GOT3 (cell line): ENCODE data around the gene FBXW11.
"Not testable (repeated sequence)": the region's sequence is repeated elsewhere in the genome, so short reads cannot be mapped to it uniquely, and the experiment has no call there.

Source experiments
- DNase-seq: peaks from one replicate; lab custom pipeline; 2025; ENCODE audit warnings: mixed read lengths; lab: John Stamatoyannopoulos, UW

FBXW11 gene

DNA sequence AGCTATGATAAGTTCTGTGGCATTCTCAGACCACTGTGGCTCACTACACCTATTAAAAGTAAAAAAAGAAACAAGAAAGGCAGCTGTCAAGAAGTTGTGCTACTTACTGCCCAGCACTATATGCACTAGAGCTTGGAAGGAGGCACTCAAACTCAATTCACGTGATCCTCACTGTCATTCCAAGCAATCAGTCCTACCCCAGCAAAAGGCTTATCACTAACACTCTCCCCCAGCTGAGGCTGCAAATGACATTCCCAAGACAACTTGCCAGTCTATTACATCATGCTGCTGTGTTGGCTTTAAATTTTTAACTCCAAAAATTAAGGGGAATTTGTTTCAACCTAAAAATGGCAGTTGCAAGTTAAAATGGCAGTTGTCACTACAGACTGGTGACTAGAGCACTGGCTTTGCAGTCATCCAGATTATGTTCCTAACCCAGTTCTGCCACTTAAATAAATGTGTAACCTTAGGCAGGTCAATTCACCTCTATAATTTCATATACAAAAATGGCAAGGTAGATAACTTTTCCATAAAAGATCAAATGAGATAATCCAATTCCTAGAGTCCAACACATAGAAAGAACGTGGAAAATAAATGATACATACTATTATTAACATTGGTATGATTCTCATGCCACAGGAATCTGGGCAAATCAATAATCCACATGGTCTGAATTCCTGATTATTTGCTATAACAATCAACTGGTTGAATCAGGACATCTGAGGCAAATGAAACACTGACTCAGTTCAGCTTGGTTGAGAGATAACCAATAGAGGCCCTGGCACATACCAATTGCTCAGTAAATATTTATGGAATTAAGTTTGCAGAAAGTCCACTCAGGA is 52.4 kb downstream of the FBXW11 start:
- no peak for DNase-seq

DNA sequence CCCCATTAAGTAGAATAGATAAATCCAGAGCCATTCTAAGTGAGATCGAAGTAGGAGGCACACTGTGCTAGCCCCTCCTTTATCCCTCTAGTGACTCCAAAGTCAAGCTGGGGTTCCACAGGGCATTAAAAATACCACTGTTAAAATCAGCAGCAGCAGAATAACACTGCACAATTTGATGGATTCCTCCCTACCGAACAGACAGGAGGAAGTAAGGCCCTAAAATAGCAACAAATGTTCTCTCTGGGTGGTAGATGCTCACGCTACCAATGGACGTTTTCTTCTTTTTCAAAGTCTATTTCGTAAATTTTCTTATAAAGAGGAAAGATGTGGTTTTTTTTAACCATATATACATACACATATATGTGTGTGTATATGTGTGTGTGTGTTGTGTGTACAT is 54.4 kb downstream of the FBXW11 start:
- no peak for DNase-seq

DNA sequence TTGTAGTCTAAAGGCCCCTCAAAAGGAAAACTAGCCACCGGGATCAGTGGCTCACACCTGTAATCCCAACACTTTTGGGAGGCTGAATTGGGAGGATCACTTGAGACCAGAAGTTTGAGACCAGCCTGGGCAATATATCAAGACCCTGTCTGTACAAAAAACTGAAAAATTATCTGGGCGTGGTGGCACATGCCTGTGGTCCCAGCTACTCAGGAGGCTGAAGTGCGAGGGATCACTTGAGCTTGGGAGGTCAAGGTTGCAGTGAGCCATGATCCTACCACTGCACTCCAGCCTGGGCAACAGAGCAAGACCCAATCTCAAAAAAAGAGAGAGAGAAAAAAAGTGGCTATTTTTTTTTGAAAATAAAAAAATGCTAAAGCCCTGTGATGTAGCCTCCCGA is 55.2 kb downstream of the FBXW11 start:
- DNase-seq = no peak

DNA sequence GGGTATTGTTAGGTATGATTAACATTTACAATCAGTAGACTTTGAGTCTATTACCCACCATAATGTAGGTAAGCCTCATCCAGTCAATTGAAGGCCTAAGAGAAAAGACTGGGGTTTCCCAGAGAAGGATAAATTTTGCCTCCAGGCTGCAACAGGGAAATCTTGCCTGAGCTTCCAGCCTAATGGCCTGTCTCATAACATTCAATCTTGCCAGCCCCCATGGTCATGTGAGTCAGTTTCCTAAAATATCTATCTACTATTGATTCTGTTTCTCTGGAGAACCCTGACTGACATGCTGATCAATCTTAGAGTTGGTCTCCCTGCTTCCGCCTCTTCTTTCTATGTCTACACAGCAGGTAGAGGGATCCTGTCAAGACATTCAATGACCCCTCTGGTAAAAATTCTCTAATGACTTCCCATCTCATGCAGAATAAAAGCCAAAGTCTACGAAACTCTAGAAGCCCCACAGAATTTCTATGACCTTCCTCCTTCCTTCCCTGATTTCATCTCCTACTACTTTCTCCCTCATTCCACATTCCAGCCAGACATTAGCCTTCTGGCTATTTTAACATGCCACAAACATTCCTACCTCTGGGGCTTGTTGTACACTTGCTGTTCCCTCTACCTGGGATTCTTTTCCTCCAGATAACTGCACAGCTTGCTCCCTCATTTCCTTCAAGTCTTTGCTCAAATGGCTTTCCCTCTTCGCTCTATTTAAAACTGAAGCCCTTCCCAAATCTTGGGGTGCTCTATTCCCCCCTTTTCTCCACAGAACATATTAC is 60.2 kb downstream of the FBXW11 start:
- DNase-seq = no peak

DNA sequence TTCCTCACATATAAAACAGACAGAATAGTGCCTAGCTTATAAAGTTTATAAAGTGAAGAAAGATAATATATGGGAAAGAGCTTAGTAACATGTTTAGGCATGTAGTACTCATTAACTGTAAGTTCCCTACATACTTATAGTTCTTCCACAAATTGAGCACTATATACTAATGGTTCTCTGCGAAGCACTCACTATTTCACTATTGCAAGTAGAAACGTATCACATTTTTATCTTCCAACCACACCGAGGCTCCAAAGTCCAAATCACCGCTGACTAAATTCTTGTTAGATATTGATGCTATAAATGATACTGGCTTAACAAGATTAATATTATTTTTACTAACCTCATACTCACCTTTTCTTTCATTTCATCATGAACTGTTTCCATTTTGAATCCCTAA is 61.0 kb downstream of the FBXW11 start:
- DNase-seq = no peak

DNA sequence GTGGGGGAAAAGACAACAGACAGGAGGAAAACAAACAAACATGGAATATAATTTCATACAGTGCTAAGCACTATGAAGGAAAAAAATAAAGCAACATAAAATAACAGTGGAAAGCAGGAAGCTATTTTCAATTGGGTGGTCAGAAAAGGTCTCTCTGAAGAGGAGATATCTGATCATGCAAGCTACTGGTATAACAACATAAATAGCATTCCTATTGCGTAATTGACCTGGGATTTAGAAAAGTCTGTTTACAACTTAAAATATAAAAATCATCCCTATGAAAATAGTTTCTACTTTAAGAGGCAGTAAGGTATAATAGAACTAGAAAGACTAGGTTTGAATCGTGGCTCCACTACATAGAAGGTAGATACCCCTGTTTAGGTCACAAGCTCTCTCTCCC is 61.4 kb downstream of the FBXW11 start:
- no peak for DNase-seq

DNA sequence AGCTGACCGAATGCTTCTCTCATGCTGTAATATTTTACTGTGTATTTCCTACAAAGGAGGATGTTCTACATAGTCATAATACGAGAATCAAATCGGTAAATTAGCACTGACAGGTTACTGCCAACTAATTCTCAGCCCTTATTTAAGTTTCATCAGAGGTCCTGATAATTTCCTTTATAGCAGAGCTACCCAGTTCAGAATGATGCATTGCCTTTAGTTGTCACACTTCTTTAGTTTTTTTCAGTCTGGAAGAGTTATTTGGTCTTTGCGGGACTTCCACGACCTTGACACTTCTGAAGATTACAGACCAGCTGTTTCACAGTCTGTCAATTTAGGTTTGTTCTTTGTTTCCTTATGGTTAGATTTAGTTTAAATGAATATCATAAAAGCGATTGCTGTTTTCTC is 64.3 kb downstream of the FBXW11 start:
- not testable (repeated sequence) for DNase-seq

DNA sequence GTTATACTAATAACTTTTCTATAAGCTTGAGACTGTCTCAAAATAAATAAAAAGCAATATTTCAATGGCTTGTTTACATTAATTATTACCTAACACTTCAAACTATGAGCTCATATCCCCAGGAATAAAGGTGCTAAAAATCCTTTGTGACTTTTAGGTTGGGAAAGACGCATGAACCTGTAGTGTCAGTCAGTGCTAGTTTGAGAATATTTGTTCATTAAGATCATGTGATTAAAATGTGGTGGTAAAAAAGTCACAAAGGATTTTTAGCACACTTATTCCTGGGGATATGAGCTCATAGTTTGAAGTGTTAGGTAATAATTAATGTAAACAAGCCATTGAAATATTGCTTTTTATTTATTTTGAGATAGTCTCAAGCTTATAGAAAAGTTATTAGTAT is 64.8 kb downstream of the FBXW11 start:
- DNase-seq = not testable (repeated sequence)

DNA sequence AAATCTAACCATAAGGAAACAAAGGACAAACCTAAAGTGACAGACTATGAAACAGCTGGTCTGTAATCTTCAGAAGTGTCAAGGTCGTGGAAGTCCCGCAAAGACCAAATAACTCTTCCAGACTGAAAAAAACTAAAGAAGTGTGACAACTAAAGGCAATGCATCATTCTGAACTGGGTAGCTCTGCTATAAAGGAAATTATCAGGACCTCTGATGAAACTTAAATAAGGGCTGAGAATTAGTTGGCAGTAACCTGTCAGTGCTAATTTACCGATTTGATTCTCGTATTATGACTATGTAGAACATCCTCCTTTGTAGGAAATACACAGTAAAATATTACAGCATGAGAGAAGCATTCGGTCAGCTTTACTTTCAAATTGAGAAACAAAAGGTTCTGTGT is 65.2 kb downstream of the FBXW11 start:
- not testable (repeated sequence) for DNase-seq

DNA sequence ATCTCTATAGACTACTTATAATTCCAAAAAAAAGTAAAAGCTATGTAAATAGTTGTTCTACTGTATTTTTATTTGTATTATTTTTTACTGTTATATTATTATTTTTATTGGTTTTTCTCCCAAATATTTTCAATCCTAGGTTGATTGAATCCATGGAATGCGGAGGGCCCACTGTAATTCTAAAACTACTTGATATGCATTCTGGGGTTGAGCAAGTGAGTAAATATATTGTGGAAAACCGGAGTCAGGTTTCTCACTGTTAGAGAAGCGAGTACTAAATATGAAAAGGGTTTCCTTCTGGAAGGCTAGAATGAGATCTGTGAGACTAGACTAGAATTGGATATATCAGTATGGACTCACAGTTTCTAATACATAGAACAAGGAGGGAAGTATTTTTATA is 66.5 kb downstream of the FBXW11 start:
- no peak for DNase-seq

DNA sequence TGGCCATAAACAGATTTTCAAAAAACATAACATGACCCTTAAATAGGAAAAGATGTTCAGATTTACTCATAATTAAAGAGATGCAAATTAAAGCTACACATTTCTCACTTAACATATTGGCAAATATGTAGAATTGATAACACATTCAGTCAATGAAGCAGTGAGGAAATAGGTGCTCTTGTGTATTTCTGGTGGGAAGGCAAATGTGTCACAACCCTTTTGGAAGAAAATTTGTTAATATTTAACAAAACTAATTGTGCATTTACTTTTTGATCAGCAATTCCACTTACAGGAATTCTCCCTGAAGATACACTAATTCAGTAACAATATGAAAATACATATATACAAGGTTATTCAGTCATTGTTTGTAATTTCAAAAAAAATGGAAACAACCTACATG is 68.1 kb downstream of the FBXW11 start:
- no peak for DNase-seq

DNA sequence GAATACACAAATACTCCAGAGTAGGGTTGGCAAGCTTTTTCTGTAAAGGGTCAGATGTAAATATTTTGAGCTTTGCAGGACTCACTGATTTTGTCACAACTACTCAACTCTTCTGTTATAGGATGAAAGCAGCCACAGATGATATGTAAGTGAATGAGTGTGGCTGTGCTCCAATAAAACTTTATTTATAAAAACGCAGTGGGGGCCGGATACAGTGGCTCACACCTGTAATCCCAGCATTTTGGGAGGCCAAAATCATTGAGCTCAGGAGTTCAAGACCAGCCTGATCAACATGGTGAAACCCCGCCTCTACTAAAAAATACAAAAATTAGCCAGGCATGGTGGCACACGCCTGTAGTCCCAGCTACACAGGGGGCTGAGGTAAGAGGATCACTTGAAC is 69.1 kb downstream of the FBXW11 start:
- no peak for DNase-seq

DNA sequence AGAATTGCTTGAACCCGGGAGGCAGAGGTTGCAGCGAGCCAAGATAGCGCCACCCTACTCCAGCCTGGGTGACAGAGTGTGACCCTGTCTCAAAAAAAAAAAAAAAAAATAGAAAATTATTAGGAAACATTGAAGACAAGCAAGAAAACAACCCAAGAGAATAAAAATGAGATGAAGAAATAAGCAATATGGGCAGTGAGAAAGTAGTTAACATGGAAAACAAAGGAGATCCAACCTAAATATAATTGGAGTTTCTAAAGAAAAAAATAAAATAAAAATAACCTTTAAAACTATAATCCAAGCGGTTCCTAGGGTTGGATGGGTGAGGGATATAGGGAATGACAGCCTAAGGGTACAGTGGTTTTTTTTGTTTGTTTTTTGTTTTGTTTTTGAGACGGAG is 71.9 kb downstream of the FBXW11 start:
- no peak for DNase-seq

DNA sequence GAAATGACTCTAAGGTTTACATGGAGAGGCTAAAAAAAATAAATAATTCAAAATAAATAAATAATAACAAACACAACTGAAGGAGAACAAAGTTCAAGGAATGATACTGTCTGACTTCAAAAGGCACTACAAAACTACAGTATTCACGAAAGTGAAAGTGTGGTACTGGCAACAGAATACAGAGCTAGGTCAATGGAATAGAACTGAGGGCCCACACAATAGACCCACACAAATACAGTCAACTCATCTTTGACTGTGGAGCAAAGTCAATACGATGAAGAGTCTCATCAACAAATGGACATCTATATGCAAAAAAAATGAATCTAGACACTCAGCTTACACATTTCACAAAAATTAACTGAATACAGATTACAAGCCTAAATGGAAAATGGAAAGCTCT is 75.3 kb downstream of the FBXW11 start:
- DNase-seq = no peak

DNA sequence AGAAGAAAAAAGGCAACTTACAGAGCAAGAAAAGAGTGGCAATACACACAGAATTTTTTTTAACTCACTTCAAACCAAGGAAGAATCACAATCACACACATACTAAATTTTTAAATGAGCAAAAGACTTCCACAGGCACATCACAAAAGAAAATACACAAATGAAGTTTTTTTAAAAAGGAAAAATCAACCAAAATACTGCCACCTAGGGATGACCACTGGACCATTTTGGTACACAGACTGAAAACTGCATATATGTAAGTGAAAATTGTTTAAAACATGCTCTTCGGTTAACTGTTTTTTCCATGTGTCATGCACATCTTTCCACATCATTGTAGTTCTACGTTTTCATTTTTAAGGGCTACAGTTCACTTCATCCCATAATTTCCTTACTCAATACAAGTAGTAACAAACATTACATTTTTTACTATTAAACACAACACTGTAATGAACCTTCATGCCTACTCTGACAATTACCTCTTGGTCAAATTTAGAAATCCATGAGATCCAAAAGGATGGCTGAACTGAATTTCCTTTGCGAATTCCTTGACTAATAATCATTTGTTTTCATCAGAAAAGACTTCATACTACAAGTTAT is 79.0 kb downstream of the FBXW11 start:
- DNase-seq = no peak

DNA sequence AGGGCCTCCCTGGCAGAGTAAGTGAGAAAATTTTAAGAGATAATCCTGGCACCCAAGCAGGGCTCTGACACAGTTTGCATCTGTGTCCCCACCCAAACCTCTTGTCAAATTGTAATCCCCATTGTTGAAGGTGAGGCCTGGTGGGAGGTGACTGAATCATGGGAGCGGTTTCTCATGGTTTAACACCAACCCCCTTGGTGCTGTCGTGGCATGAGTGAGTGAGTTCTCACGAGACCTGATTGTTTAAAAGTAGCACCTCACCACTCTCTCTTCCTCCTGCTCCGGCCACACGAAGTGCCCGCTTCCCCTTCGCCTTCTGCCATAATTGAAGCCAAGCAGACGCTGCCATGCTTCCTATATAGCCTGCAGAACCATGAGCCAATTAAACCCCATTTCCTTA is 80.1 kb downstream of the FBXW11 start:
- DNase-seq = no peak

DNA sequence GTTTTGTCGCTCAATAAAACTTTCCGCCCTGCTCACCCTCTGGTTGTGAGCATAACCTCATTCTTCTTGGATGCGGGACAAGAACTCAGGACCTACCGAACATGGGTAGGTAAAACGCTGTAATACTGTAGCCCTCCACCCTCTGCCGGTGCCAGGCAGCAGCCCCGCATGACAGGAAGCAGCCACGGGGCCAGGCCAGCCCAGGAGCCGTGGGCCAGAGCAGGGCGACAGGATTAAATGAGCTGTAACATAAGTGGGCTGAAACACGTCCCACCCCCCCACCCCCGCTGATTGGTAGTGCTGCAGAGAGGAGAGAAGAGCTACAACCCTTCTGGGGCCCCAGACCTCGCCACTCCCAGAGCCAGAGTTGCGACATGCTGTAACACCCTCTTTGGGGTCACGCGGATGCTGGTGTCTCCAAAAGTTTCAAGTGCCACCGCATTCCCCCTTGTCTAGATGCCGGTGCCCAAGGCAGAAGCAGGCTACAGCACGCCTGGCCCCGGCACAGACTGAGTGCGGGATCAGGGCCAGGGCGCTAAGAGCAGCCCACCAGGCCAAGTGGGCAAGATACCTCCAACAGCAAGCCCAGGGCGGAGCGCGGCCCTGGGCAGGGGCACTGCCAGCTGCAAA is 81.8 kb downstream of the FBXW11 start:
- DNase-seq = no peak

DNA sequence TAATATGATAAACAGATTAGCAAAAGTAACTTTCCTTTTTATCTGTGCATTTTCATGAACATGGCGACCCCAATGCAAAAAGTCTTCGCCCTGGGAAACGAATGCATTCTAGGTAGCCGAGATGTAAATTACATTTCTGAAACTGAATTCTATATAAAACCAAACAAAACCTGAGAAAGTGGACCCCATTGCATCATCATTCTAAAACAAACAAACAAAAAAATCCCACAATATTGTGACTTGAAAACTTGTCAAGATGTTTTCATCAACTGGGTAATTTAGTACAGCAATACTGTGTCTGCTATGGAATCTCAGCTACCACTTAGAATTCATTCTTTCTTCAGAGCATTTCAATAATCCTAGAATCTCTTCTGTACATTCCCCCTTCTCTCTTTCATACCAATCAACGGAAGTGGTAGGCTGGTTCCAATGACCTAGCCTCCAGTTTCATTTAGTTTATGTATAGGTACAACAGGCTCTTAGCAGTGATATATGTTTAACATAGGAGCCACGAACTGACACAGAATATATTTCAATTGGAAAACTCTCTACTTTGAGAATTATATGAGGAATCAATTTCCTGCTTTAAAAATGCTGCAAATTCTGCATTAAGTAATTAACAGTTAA is 85.6 kb downstream of the FBXW11 start:
- no peak for DNase-seq

DNA sequence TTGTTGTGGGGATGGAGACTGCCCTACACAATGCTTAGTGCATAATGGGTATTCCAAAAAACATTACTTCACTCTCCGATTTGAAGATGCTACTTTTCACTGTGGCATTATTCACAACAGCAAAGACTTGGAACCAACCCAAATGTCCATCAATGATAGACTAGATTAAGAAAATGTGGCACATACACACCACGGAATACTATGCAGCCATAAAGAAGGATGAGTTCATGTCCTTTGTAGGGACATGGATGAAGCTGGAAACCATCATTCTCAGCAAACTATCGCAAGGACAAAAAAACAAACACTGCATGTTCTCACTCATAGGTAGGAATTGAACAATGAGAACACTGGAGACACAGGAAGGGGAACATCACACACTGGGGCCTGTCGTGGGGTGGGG is 90.7 kb downstream of the FBXW11 start:
- DNase-seq = not testable (repeated sequence)

DNA sequence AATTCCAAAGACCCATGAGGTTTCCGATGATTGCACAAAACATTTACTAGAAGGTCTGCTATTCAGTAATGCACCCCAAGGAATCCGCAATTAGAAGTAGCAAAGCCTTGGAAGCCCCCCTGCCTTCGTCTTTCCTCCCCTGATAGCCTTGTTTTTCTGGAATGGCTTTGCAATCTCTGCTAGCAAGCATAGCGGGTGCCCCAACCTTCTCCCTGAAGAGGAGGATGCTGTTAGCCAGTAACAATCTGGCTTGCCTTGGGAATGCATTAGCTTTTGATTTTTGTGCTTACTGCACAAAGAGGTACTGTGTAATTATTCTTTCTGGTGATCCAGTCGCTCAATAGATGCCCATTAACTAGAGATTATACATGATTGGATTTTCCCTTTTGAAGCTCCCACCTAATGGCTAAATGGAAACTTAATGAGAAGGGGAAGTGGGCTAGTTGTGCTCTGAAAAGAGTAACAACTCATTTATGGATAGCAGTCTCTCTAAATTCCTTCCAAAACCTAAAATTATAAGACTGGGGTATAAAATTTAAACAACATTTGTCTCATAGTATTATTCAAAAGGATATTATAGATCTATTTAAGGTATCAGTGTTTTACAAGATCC is 91.6 kb downstream of the FBXW11 start:
- no peak for DNase-seq

DNA sequence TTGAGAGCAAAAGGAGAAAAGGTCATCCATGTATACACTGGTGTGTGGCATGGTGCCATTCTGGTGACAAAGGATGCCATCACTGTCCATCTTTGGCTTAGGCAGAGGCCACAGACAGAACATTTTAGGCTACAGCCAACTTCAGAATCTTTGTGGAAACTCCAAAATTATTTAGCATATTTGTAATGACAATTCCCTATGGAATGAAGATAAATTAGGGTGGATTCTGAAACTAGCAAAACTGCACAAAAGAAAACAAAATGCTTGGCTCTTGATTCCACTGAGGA is 92.5 kb downstream of the FBXW11 start:
- DNase-seq = no peak

DNA sequence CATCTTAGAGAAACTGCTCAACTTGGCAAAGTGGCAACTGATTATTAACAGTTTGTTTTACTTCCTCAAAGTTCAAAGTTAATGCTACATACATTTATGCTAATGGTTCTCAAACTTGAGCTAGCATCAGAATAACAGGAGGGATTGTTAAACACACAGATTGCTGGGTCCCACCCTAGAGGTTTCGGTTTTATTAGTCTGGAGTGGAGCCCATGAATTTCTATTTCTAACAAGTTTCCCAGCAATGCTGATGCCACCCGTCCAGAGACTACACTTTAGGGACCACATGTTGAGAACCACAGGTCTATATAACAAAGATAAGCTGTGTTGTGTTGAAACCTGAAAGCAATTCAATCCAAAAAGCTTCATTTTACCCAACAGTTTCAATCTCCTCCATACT is 95.3 kb downstream of the FBXW11 start:
- DNase-seq = no peak
